ENCODE data around the gene LRRC58.

LRRC58 gene

GRCh38 chr3:120393243-120393642 lies 44.1 kb upstream of the LRRC58 start:
- ChIA-PET CTCF (interaction anchor here (0.9 kb wide), 1 partner anchor 23 kb away, joined by 3 read pairs; no protein-coding TSS in a partner anchor), POLR2A (no interaction called here)
- H3K9me3 ChIP-seq (ENCODE audit: control insufficient read depth, insufficient read depth, low read depth, low read length) = no peaks in the 10 kb centered on the region
- H3K27ac ChIP-seq (ENCODE audit: extremely low read depth, low read depth, low read length) = no peak overlapping the region
- H3K4me3 ChIP-seq (ENCODE audit: low read depth, low read length) = no peak overlapping the region
- no peak for TF ChIP-seq ZNF654 (tag by site-specific recombination; IDR thresholded peaks at IDR 0.05; ENCODE audit: low read depth)
- TF ChIP-seq ZNF274 (IDR thresholded peaks at IDR 0.05; ENCODE audit: low read length) = no peak
- TF ChIP-seq ZNF274 (tag by site-specific recombination; IDR thresholded peaks at IDR 0.05; ENCODE audit: borderline replicate concordance) = no peak
- peaks cover 3 to 46% of the 10 kb centered on the region in 2 experiments; a peak in 1 of 3 replicates for H3K36me3 ChIP-seq (ENCODE audit: control insufficient read depth in 2 of 2, insufficient read depth in 1 of 2, low read length in 2 of 2)
- H3K4me1 ChIP-seq (ENCODE audit: control insufficient read depth, insufficient read depth, low read length) = no peaks in the 10 kb centered on the region

GRCh38 chr3:120382941-120383447 lies 33.8 kb upstream of the LRRC58 start:
- H3K4me3 ChIP-seq (ENCODE audit: low read depth, low read length) = no peak overlapping the region
- no peak for TF ChIP-seq ZNF645 (tag by site-specific recombination; IDR thresholded peaks at IDR 0.05)
- no peak for TF ChIP-seq WT1 (tag by site-specific recombination; IDR thresholded peaks at IDR 0.05)
- TF ChIP-seq PBX3 (CRISPR knock-in tag; IDR thresholded peaks at IDR 0.05) = no peak
- no peak for TF ChIP-seq ZNF830 (tag by site-specific recombination; IDR thresholded peaks at IDR 0.05; ENCODE audit: low read depth)
- no peak for TF ChIP-seq ZNF521 (tag by site-specific recombination; IDR thresholded peaks at IDR 0.05)
- TF ChIP-seq HOXD13 (CRISPR knock-in tag; IDR thresholded peaks at IDR 0.05; ENCODE audit: borderline replicate concordance) = no peak
- no peak for TF ChIP-seq ZNF791 (tag by site-specific recombination; IDR thresholded peaks at IDR 0.05)
- TF ChIP-seq ZBTB7A (tag by site-specific recombination; IDR thresholded peaks at IDR 0.05; ENCODE audit: low read depth) = no peak
- TF ChIP-seq PATZ1 (tag by site-specific recombination; IDR thresholded peaks at IDR 0.05) = no peak
- H3K27ac ChIP-seq (ENCODE audit: extremely low read depth, low read depth, low read length) = no peak overlapping the region
- CTCF ChIA-PET = interaction anchor here (1.0 kb wide), 1 partner anchor 138 kb away, joined by 3 read pairs; no protein-coding TSS in a partner anchor
- no peaks in the 10 kb centered on the region for H3K4me1 ChIP-seq (ENCODE audit: control insufficient read depth, insufficient read depth, low read length)
- H3K9me3 ChIP-seq (ENCODE audit: control insufficient read depth, insufficient read depth, low read depth, low read length) = no peaks in the 10 kb centered on the region
- POLR2A ChIA-PET = interaction anchor here (0.6 kb wide), 1 partner anchor 282 kb away, joined by 4 read pairs; no protein-coding TSS in a partner anchor
- no peaks in the 10 kb centered on the region for H3K36me3 ChIP-seq (ENCODE audit: control insufficient read depth in 2 of 2, insufficient read depth in 1 of 2, low read length in 2 of 2)

GRCh38 chr3:120381503-120381902 lies 32.3 kb upstream of the LRRC58 start:
- CTCF ChIA-PET = no interaction called here
- Histone ChIP-seq H3K27ac (ENCODE audit: extremely low read depth, low read depth, low read length) (no peak overlapping the region), H3K9me3 (ENCODE audit: control insufficient read depth, insufficient read depth, low read depth, low read length) (no peaks in the 10 kb centered on the region), H3K36me3 (ENCODE audit: control insufficient read depth in 2 of 2, insufficient read depth in 1 of 2, low read length in 2 of 2) (no peaks in the 10 kb centered on the region), H3K4me1 (ENCODE audit: control insufficient read depth, insufficient read depth, low read length) (no peaks in the 10 kb centered on the region), H3K4me3 (ENCODE audit: low read depth, low read length) (no peak overlapping the region)
- POLR2A ChIA-PET = no interaction called here
- TF ChIP-seq ZNF585B (tag by site-specific recombination; IDR thresholded peaks at IDR 0.05) (no peak), ZSCAN23 (tag by site-specific recombination; IDR thresholded peaks at IDR 0.05) (no peak), ZNF37A (tag by site-specific recombination; IDR thresholded peaks at IDR 0.05) (no peak), ZNF600 (tag by site-specific recombination; IDR thresholded peaks at IDR 0.05) (no peak), ZNF639 (tag by site-specific recombination; IDR thresholded peaks at IDR 0.05) (no peak), ZNF704 (tag by site-specific recombination; IDR thresholded peaks at IDR 0.05) (no peak), EGR2 (tag by site-specific recombination; IDR thresholded peaks at IDR 0.05; ENCODE audit: low read depth) (no peak), ZNF654 (tag by site-specific recombination; IDR thresholded peaks at IDR 0.05; ENCODE audit: low read depth) (no peak), ZBTB8A (tag by site-specific recombination; IDR thresholded peaks at IDR 0.05) (no peak), ZNF449 (tag by site-specific recombination; IDR thresholded peaks at IDR 0.05) (no peak), ZNF658 (tag by site-specific recombination; IDR thresholded peaks at IDR 0.05) (no peak), ZNF830 (tag by site-specific recombination; IDR thresholded peaks at IDR 0.05; ENCODE audit: low read depth) (no peak), KLF9 (tag by site-specific recombination; IDR thresholded peaks at IDR 0.05; ENCODE audit: low read depth) (no peak)

All from HEK293 (cell line).